Body of pancreas (tissue), 4 donors: Measurements from ENCODE around the gene PASK. TPM values are rescaled to one million over a fixed set of nuclear protein-coding genes. Genes with fewer than 3 reads are reported as not detected.

Source experiments
- ATAC-seq: fragments of 150-250 bp; one replicate; pipeline ENCODE4 v1.9.1; 2016
- DNase-seq, 4 donors: peaks; one replicate each; pipeline ENCODE4 v3.0.0-alpha.2; 2019
- H3K27ac ChIP-seq, 4 donors: fragments of 200-600 bp; sonication (generic); 1 replicate in 3 of 4; 2 replicates in 1 of 4; pipeline versions ENCODE4 v1.5.1 to v1.6.1; 2016 to 2019; ENCODE audit warnings: mild to moderate bottlenecking in 1 of 4, mixed read lengths in 1 of 4, moderate library complexity in 1 of 4
- H3K27me3 ChIP-seq, 2 donors: fragments of 200-600 bp; sonication (generic); one replicate each; pipeline ENCODE4 v1.6.0; 2016; ENCODE audit warnings: mild to moderate bottlenecking in 1 of 2
- H3K36me3 ChIP-seq, 2 donors: fragments of 200-600 bp; sonication (generic); replicated peaks in 1 of 2; 2 replicates each; pipeline ENCODE4 v1.5.1; 2016; ENCODE audit warnings: low read depth in 2 of 2; ENCODE audit not compliant: insufficient read depth in 1 of 2
- H3K4me1 ChIP-seq: fragments of 200-600 bp; sonication (generic); one replicate; pipeline ENCODE4 v1.6.0; 2016
- H3K4me3 ChIP-seq, 2 donors: fragments of 200-600 bp; sonication (generic); 1 replicate in 1 of 2; 2 replicates in 1 of 2; pipeline ENCODE4 v1.5.1; 2016 to 2019
- H3K9me3 ChIP-seq, 3 donors: fragments of 200-600 bp; sonication (generic); 1 replicate in 2 of 3; 2 replicates in 1 of 3; pipeline ENCODE4 v1.5.1; 2016
- POLR2A ChIP-seq, 3 donors: fragments of 450-650 bp; IDR thresholded peaks; one replicate each; pipeline ENCODE4 v1.6.1; 2016; ENCODE audit warnings: antibody characterized with exemption in 3 of 3, mild to moderate bottlenecking in 2 of 3
- WGBS, 2 donors: methylation state at CpG; one replicate each; pipeline ENCODE4 v1.1.5; 2017; 5-methylcytosine and 5-hydroxymethylcytosine counted together
- intact Hi-C: fragments of 100-400 bp; cut with DNase I; formaldehyde crosslinking; loops from one replicate; pipeline ENCODE4 v1.15.1; 2023
- total RNA-seq, 2 donors: library from RNA; depleted of rRNA; stranded (reverse); fragments of >200 nt; gene quantifications; one replicate each; pipeline ENCODE4 v1.1.0, GENCODE V29; 2016
- TF ChIP-seq, protein P1 (sequence below), 7 experiments: fragments of 450-650 bp in 4 of 7; fragments of 200-600 bp in 3 of 7; sonication (generic) in 3 of 7; IDR thresholded peaks; one replicate each; pipeline ENCODE4 v1.5.1; 2016 to 2019; ENCODE audit warnings: antibody characterized with exemption in 7 of 7

PASK gene
- total RNA-seq, 2 donors from 2014 or later, result 7.5 to 15.8 TPM

DNA sequence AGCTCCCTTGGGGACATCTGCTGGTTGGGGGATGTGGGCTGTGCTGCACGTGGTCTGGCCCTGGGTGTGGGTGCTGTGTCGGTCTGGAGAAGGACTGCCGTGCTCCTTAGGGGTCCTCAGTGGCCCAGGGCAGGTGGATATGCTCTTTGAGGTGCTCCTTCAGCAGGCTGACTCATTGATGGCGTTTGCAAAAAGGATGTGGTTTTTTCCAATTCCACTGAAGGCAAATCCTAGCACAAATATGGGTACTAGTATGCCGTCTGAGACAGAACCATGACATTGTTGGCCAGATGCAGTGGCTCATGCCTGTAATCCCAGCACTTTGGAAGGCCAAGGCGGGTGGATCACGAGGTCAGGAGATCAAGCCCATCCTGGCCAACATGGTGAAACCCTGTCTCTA lies 4.3 kb upstream of the PASK start:
- Histone ChIP-seq H3K36me3 (peaks cover 2 to 9% of the 10 kb centered on the region in 2 donors), H3K9me3 (no peaks in the 10 kb centered on the region), H3K4me3 (no peak overlapping the region), H3K27me3 (no peaks in the 10 kb centered on the region), H3K27ac (no peak overlapping the region), H3K4me1 (peaks cover 15% of the 10 kb centered on the region)
- TF ChIP-seq POLR2A (IDR thresholded peaks at IDR 0.05), result no peak
- TF ChIP-seq, protein P1, sequence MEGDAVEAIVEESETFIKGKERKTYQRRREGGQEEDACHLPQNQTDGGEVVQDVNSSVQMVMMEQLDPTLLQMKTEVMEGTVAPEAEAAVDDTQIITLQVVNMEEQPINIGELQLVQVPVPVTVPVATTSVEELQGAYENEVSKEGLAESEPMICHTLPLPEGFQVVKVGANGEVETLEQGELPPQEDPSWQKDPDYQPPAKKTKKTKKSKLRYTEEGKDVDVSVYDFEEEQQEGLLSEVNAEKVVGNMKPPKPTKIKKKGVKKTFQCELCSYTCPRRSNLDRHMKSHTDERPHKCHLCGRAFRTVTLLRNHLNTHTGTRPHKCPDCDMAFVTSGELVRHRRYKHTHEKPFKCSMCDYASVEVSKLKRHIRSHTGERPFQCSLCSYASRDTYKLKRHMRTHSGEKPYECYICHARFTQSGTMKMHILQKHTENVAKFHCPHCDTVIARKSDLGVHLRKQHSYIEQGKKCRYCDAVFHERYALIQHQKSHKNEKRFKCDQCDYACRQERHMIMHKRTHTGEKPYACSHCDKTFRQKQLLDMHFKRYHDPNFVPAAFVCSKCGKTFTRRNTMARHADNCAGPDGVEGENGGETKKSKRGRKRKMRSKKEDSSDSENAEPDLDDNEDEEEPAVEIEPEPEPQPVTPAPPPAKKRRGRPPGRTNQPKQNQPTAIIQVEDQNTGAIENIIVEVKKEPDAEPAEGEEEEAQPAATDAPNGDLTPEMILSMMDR (IDR thresholded peaks at IDR 0.05), result no peak
- DNase-seq, result no peak
- intact Hi-C loops, result no loop called here
- ATAC-seq, result no peak
- 88 to 89% methylated on average over 7 of the region's 7 CpGs for WGBS, 2 donors

DNA sequence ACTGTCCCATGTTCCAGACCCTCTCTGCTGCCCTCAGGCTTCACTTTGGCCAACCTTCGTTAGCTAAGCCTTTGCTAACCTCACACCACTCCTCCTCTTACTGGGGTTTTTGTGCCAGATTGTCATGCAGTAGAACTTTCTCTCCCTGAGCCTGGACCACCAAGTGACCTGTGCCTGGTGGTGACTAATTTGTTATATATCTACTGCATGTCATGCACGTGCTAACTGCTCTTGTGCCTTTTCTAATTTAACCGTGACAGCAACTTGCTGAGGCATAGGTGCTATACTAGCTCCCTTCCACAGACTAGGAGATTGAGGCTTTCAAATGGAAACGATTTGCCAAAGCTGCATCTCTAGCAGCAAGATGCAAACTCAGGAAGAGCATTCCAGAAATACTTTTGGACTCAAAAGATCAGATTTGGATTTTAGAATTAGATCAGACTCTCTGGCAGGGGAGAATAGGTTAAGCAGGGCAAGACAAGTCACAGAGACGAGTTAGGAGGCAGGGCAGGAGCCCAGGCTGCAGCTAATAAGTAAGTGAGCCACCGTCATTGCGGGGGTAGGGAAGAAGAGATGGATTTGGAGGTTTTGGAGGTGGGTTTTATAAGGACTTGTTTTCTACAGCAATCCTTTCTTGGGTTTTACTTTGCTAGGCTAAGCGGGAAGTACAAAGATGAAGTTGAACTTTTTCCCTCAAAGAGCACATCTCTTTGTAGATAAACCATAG lies 2.8 kb upstream of the PASK start:
- Histone ChIP-seq H3K4me1 (peaks cover 21% of the 10 kb centered on the region), H3K36me3 (peaks cover 0 to 2% of the 10 kb centered on the region in 2 donors), H3K4me3 (no peak overlapping the region), H3K27me3 (no peaks in the 10 kb centered on the region), H3K27ac (no peak overlapping the region), H3K9me3 (no peaks in the 10 kb centered on the region)
- intact Hi-C loops, result no loop called here
- no peak for DNase-seq
- TF ChIP-seq POLR2A (IDR thresholded peaks at IDR 0.05), result no peak
- TF ChIP-seq, protein P1 (IDR thresholded peaks at IDR 0.05), result no peak
- no peak for ATAC-seq
- 68 to 71% methylated on average over 8 of the region's 8 CpGs for WGBS, 2 donors

DNA sequence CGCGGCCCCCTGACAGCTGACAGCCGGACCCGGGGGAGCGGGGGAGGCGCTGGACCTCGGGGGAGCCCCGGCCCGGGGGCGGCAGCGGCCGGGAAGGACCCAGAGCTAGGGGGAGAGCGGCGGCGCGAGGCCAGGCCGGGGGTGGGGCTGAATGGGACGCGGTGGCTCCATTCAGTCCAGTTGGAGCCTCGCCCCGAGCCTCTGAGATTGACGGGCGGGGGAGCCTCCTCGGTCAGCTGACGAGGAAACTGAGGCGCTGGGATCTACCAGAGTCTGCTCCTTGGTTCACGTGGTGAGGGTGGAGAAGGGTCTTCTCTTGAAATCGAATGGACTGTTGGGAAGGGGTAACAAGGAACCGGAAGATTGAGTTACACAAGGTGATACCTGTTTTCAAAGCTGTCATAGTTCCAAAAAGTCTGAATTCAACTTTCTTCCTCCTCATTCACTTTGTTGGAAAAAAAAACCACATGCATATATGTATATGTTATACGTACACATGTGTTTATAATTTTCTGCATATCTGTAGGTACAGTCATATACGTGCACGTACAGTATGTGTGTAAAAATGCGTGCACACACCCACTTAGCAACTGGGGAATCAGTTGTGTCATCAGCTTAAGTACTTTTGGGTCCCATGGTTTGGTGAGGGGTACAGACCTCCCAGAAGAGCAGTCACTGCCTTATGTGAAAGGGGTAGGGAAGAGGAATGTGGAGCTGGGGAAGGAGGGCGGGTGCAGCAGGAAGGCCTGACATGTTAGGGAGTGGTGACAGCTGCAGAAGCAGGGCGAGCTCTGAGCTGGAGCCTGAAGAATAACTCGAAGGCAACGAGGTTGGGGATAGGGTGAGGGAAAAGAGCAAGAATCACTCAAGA lies 1.6 kb upstream of the PASK start:
- intact Hi-C loops, result no loop called here
- DNase-seq (no peak), ATAC-seq (no peak)
- Histone ChIP-seq H3K36me3 (peaks cover 0 to 2% of the 10 kb centered on the region in 2 donors), H3K4me3 (peak overlapping the region; percentile 91 to 100), H3K4me1 (peaks cover 21% of the 10 kb centered on the region), H3K27ac (peak overlapping the region in 3 of 4 donors; percentile 39 to 81 (median 80)), H3K9me3 (no peaks in the 10 kb centered on the region), H3K27me3 (no peaks in the 10 kb centered on the region)
- TF ChIP-seq POLR2A (IDR thresholded peaks at IDR 0.05), result no peak
- TF ChIP-seq, protein P1 (IDR thresholded peaks at IDR 0.05), result no peak
- WGBS, 2 donors, result 8 to 9% methylated on average over 14 to 21 of the region's 37 CpGs

DNA sequence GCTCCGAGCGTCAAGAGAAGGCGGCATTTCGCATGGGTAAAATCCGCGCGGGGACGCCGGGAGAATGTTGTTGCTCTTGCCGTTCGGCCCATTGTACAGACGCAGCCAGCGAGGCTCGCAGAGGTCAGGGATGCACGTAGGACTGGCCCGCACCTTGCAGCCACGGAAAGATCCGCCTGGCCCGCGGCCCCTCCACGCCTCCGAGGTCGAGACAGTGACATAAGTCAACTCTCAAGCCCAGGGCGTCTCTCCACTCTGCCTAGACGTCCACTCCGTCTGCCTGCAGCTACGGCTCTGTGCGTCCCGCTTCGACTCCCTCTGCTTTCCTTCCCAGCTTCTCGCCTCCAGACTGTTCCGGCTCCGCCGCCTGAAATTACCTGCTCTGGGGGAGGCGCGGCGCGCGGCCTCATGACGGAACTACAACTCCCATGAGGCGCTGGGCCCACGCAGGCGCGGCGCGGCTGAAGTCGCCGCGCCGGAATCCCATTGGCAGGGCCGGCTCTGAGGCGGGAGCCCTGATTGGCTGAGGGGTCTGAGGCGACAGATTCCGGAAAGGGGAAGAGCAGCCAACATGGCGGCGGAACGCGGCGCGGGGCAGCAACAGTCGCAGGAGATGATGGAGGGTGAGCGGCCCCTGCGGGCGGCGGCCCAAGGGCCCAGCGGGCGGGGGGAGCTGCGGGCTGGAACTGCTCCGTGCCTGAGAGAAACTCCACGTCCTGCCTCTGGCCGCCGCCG lies 820 bp upstream of the PASK start, which contains the start of gene PPP1R7:
Gene PPP1R7, plus strand, starts transcription at position 543 of the 735 bp plus-strand sequence. Its CDS starts 29 bp downstream, at position 572.
- ATAC-seq (peak; percentile 91), DNase-seq (peak; percentile 95 to 96 (median 96))
- Histone ChIP-seq H3K27me3 (no peaks in the 10 kb centered on the region), H3K27ac (peak within 1 kb of the TSS; percentile 3 to 81 (median 62)), H3K4me3 (peak within 1 kb of the TSS; percentile 91 to 100), H3K36me3 (peaks cover 0 to 2% of the 10 kb centered on the region in 2 donors), H3K9me3 (no peaks in the 10 kb centered on the region), H3K4me1 (peaks cover 21% of the 10 kb centered on the region)
- TF ChIP-seq, protein P1 (IDR thresholded peaks at IDR 0.05), result peak in 3 of 7 experiments; percentile 6 to 27 (median 19)
- peak; percentile 55 to 75 (median 73) for TF ChIP-seq POLR2A (IDR thresholded peaks at IDR 0.05)
- 0 to 7% methylated on average over 3 to 72 of the region's 73 CpGs for WGBS, 2 donors
- intact Hi-C loops, result no loop called here
